ENCODE data around the gene ARHGEF11. TPM values are rescaled to one million over a fixed set of nuclear protein-coding genes. Genes with fewer than 3 reads are reported as not detected.

The ARHGEF11 gene
- total RNA-seq, 1 experiment from 2014 or later: 22.4 TPM

DNA sequence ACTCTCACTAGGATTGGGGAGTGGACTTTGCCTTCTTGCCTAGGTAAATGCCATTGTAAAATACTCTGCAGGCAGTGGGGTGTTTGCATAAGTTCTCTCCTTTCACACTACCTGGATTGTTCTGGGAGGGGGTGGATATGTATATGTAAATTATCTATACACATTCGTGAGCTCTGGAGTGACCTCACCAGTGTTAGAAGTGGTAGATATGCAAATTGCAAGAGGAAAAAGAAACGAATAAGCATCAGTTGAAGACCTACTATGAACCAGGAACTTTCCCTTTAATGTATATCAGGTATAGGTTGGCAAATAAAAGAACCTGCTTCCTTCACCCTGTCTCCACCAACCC is 1.5 kb upstream of the ARHGEF11 start:
- no peak for DNase-seq (ENCODE audit: low read depth)

DNA sequence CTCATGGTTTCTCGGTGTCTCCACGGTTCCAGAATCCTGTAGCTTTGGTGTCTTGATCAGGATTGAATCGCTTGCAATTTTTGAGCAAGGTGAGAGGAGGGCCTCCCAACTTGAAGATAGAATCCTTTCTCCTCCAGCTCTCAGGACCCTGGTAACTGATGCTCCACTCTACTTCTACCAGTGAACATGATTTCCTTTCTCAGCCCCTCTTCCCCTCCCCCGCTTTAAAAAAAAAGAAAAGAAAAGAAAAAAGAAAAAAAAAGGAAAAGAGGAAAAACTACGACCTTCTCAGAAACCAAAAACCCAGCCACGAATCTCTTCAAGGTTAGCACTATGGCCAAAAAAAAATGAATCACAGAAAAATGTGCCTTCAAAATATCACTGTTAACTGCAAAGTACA is 1.2 kb downstream of the ARHGEF11 start:
- DNase-seq (ENCODE audit: low read depth): no peak

DNA sequence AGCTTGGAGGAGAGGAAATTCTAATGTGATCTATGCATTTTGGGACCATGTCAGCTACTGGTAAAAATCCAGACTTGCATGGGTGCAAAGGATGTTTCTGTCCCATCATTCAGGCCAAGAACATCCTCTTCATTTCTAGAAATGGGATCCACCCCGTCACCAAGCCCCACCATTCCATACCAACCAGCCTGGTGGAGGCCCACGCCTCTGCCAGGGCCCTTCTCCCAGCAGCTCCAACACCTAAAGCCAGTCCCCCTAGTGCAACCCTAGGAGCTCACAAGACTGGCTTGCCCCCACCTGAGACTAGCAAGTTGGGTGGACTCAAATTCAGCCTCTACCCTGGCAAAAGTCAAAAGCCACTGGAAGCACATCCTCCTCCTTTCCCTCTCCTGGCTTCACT is 1.9 kb downstream of the ARHGEF11 start:
- no peak for DNase-seq (ENCODE audit: low read depth)

DNA sequence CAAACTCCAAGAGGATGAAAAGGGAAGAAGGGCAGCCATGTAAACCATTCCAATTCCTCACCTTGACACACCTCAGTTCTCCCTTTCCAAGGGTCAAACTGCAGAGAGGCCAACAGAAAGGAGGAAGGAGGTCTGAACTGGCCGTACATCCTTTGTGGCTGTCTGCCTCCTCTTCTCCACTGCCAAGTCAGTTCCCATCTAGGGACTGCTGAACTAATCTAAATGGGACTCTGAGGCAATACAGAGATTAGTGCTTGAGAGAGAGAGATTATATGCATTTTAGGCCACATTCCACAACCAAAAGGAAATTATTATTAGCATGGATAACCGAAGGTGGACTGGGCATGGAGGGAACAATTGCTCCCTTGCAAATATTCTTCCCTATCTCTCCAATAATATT is 2.7 kb downstream of the ARHGEF11 start:
- DNase-seq (ENCODE audit: low read depth): no peak

DNA sequence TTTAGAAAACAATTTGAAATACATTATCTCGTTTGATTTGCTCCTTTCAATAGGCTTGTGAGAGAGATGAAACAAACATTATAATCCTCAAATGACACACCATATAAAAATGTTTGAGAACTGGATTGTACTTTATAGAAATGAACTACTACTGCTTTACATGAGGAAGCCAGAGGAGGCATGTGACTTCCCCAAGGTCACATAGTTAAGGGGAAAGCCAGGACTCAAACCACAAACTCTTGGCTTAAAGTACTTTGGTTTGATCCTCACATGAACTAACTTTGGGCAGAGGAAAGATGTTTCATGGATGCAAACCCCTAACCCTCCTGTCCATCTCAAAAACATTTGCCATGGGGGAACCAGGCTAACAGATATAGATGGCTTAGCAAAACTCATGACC is 4.7 kb downstream of the ARHGEF11 start:
- DNase-seq (ENCODE audit: low read depth): peak; percentile 56

DNA sequence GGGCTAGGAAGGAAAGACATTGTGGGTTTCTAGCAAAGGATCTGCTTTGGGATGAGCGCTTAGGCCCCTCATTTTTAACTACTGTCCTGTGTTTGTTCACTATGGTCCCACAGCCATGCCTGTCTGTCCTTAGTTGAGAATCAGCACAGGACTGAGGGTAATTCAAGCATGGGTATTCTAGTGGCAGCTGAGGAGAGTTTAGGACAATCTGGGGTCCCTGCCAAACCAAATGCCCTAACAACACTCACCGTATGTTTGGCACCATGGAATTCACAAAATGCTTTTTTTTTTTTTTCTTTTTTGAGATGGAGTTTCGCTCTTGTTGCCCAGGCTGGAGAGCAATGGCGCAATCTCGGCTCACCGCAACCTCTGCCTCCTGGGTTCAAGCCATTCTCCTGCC is 10.4 kb downstream of the ARHGEF11 start:
- DNase-seq (ENCODE audit: low read depth): no peak

DNA sequence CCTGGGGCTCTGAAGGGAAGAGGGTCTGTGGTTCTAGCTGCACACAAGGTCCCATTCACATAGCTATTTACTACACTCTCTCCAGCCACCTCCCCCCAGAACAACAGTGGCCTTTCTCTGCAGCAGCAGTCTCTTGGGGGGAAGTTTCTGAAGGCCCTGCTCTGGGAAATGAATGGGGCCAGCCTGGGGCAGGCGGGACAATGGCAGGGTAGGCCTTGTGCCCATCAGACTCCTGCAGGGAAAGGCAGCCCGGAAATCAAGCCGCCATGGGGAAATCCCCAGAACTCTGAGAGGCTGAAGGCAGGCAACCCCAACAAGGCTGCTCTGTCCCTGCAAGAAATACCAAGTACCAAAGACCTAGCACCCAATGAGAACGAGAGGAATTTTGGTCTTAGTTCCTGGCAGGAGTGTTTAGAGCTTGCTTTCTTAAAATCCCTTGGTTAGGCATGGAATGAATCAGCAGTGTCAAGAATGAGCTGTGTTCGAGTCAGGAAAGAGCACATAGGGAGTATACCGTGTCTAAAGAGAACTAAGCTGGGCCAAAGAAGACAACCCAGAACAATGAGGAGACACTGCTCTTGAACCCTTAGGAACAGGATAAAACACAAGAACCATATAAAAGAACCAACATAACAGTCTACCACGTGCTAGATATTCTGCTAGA is 11.3 kb downstream of the ARHGEF11 start:
- DNase-seq (ENCODE audit: low read depth): no peak

DNA sequence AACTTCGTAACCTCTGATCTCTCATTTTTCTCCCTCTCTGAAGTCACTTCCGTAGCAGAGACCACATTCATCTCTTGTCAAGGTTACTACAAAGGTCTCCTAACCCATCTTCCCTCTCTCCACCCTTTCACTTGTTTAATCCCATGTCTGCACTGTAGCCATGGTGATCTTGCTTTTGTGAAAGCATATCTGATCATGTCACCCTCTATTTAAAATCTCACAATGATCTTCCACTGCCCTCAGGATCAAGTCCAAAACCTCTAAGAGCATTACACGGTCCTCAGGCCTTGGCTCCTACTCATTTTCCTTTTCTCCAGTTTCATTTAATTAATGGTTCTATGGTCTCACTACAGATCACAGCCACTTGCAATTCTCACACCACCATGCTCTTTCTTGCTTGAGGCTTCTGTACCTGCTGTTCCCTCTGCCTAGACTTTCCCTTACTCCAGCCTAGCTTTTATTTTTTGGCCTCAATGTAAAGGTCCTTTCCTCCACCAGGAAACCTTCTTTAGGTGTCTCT is 12.1 kb downstream of the ARHGEF11 start:
- DNase-seq (ENCODE audit: low read depth): no peak

DNA sequence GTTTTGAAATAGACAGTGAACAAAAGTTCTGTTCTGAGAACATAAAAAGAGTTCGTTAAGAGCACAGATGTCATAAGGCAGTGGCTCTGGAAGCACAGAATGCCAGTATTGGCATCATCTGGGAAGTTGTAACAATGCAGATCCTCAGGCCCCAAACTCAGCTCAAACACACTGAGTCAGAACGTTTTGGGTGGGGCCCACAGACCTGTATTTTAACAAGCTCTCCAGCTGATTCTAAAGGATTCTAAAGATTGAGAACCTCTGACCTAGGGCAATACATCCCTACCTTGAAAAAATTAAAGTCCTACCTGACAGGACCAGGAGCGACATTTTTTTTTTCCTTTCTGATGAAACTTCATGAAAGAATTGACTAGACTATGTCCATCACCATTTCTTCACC is 13.2 kb downstream of the ARHGEF11 start:
- no peak for DNase-seq (ENCODE audit: low read depth)

DNA sequence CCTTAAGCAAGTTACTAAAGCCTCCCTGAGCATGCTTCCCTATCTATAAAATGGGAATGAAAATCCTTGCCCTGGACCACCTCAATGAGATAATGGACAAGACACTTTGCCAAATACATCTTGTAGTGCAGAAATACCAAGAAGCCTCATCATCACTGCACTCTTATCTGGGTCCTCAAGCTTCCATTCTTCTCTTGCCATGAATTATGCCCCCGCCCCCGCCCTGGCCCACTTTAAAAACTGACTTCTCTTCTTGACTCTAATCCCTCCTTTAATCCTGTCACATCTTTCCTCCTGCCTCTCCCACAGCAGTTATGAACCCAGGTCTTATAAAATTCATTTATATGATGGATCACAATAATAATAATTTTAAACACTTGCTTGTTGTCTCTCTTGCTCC is 14.8 kb downstream of the ARHGEF11 start:
- no peak for DNase-seq (ENCODE audit: low read depth)

DNA sequence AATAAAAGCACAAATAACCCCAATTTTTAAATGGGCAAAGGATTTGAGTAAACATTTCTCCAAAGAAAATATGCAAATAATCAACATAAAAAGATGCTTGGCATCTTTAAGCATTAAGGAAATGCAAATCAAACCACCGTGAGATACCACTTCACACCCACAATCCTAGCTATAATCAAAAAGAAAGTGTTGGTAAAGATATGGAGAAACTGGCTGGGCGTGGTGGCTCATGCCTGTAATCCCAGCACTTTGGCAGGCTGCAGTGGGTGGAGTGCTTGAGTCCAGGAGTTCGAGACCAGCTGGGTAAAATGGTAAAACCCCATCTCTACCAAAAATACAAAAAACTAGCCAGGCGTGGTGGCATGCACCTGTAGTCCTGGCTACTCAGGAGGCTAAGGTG is 16.9 kb downstream of the ARHGEF11 start:
- DNase-seq (ENCODE audit: low read depth): no peak

DNA sequence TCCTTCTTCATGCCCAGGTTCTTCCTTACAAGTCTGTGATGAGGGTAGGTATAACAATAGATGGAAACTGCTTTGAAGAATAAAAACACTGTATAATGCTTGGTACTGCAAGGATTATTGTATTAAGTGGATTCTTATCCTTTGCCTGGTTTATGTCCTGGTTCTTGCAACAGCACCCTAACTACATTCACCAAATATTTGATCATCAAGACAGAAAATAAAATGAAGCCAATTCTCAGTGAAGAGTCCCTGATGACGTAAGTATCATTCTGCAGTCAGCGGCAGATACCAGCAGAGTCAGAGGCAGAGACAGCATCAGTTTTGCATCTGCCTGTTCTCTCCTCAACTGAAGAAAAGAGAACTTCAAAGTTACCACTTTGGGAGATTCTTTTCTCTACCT is 19.7 kb downstream of the ARHGEF11 start:
- no peak for DNase-seq (ENCODE audit: low read depth)

DNA sequence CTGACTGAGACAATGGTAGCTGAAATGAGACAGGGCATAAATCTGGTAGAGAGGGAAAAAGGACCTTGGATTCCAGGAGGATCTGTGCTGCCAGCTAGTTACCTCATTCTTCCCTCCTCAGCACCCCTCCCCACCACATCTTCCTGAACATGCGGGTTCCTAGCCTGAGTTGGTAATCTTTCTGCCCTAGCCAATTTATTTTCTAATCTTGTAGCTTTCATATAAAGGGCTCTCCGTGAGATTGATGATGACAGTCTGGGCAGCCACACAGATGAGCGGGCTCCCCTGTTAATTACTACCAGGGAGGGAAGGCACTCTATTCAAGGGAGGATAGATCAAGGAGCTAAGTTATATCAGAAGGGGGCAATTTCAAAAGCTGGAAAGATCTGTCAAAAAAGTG is 20.2 kb downstream of the ARHGEF11 start:
- DNase-seq (ENCODE audit: low read depth): no peak

DNA sequence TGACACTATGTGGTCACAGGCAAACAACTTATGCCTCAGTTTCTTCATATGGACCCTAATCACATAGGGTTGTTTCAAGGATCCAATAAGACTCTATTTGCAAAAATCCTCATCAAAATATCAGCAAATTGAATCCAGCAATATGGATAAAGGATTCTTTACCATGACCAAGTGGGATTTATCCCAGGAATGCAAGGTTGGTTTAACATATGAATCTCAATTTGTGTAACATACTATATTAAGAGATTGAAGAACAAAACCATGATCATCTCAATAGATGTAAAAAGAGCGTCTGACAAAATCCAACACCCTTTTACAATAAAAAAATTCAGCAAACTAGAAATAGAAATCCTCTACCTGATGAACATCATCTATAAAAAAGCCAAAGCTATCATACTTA is 23.9 kb downstream of the ARHGEF11 start:
- no peak for DNase-seq (ENCODE audit: low read depth)

DNA sequence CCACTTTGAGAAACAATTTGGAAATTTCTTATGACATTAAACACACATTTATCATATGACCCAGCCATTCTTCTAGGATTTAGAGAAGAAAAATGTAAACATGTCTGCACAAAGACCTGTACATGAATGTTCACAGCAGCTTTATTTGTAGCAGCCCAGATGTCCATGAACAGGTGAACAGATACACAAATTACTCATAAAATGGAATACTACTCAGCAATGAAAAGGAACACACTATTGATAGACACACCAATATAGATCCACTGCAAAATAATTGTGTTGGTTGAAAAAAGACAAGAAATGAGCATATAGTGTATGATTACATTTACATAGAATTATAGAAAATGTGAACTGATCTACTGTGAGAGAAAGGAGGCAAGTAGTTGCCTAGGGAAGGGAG is 26.1 kb downstream of the ARHGEF11 start:
- DNase-seq (ENCODE audit: low read depth): no peak

DNA sequence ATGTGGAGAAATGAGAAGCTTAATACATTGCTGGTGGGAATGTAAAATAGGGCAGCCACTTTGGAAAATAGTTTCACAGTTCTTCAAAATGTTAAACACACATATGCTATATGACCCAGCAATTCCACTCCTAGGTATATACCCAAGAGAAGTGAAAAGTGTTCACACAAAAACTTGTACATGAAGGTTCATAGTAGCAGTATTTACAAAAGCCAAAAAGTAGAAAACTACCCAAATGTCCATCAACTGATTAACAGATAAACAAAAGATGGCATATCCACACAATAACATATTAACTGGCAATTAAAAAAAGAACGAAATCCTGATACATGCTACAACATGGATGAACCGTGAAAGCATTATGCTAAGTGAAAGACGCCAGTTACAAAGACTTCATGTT is 33.7 kb downstream of the ARHGEF11 start:
- DNase-seq (ENCODE audit: low read depth): no peak

DNA sequence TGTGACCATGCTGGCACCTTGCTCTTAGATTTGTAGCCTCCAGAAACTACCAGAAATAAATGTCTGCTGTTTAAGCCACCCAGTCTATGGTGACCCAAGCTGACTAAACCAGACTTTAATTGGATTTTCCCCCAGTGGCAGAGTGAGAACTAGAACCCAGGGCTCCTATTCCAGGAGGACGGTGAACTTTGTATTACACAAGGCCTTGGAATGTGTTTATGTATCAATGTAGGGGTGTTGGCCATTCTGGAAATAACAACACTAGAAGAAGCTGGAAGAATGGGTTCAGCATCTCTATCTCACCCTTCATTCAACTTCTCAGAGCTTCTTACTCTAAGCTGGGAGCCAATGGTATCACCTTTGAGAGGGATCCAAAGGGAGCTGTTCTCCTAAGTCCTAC is 37.0 kb downstream of the ARHGEF11 start:
- DNase-seq (ENCODE audit: low read depth): peak; percentile 7

DNA sequence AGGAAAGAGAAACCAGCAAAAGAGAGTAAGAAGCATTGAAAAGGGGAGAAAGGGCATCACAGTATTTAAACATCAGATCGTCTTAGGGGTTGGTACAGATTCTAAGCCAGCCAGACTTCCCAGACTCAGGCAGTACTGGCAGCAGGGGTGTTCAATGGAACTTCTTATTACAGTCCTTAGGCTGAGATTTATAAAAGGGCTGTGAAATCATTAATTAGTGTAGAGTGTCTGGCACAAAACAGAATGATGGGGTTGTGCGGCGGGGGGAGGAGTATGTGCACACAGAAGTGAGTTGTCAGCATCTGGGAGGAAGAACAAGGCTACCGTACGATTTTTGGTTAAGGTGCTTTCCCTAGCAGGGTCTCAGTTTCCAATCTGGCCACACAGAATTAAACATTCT is 38.2 kb downstream of the ARHGEF11 start:
- DNase-seq (ENCODE audit: low read depth): no peak

DNA sequence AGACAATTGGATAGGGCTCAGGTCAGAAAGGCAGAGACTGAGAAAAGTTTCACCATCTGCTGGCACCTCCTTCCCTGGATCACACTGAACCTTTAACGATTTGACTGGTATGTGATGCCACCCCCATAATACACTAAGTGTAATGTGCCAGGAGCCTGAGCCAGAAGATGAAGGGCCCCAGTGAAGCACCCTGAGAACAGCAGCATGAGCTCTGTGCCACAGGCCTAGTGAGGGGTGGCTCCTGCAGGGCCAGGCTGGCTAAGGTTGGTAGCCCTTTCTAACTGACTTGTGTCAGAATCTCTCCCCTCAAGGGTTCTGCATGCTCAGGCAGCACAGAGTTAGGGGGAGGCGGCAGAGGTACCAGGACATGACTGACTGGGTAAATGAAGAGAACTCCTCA is 38.9 kb downstream of the ARHGEF11 start:
- no peak for DNase-seq (ENCODE audit: low read depth)

DNA sequence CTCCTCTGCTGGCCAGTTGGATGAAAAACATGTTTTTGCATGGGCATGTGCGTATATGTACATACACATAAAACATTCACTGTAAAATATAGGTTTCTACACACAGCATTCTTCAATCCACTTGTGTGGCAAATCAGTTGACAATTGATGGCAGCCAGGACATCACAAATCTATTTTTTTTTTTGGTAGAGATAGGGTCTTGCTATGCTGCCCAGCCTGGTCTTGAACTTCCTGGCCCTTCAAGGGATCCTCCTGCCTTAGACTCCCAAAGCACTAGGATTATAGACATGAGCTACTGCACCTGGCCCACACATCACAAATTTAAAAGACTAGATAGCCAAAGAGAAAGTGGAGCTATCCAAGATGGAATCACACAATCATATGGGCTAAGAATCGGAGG is 39.6 kb downstream of the ARHGEF11 start:
- DNase-seq (ENCODE audit: low read depth): no peak

DNA sequence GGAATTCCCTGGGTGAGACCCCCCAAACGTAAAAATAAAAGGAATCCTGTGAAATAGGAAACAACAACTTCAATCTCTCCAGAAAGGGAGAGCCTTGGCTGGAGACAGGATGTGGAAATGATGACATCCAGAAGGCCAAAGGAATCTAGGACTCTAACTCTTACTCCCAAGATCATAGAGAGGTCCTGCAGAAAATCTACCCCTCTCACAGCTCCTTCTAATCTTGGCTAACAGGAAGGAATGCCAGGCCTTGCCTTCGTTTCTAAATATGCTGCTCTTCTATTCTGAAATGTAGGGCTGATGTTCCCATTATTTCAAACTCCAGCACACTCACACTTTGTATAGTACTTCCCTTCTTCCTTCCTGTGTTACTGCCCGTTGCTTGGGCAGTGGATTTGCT is 40.7 kb downstream of the ARHGEF11 start:
- no peak for DNase-seq (ENCODE audit: low read depth)

DNA sequence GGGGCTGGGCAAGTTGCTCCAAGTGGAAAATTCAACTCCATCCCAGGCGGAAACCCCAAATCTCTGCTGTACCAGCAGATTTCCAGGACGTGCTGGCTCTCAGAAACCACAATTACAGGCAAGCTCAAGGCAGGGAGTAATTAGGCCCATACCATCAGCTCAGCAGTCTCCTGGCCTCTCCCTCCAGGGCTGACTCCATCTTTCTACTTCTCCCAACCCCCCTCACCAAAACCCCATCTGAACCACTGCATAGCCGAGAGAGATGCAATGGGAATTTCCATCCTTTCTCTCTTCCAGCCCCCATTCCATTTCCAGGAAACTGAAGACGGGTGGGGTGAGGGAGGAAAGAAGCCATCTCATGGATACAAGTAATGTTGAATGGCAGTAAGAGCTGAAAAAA is 41.2 kb downstream of the ARHGEF11 start:
- DNase-seq (ENCODE audit: low read depth): no peak

DNA sequence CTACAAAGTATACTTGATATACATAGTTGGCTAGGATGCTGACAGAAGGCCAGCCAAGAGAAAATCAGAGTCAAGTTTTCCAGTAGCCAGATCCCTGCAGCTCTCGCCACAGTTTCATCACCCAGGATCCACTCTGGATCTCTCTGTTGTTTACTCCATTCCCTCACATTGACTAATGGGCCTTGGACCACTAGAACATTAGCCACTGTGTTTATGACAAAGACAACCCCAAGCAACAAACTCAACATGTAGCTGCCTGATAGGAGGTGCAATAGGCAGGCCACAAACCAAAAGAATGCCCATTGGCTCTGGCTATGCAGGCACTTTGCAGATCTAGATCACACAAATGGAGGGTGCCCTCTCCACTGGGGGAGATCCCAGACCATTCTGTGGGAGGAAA is 44.2 kb downstream of the ARHGEF11 start:
- DNase-seq (ENCODE audit: low read depth): peak; percentile 10

DNA sequence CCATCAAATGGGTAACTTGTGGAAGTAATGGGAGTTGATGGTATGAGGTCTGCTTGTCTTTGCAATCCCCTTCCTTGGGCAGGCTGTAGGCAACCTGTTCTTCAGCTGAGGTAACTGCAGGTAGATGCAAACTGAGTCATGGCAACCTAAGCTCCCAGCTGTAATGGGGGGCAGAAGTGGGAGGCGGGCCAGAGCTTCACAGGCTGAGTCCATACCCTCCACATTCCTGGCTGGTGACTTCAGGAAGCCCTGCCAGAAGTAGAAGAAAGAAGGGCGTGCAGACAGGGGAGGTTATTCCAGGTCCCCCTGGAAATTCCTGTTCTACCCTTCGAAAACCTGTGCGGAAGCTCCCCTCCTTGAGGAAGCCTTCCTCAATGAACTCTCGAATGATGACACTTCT is 44.9 kb downstream of the ARHGEF11 start:
- DNase-seq (ENCODE audit: low read depth): no peak
